ENCODE results near the gene FAM3C. TPM values are rescaled to one million over a fixed set of nuclear protein-coding genes. Genes with fewer than 3 reads are reported as not detected.

Gene FAM3C
- total RNA-seq, 1 donor from 2014 or later: 89.7 TPM

DNA sequence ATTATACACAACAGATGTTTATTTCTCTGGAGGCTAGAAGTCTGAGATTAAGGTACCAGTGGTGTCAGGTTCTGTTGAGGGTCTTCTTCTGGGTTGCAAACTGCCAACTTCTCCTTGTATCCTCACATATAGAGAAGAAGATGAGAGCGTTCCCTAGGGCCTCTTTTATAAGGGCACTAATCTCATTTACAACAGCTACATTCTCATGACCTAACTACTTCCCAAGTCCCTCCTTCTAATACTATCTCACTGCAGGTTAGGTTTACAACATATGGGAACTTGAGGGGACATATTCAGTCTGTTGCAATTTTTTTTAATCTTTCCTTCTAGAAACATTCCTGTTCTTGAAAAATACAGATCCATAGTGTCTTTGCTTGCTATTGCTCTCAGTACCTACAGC, 18.3 kb upstream of the FAM3C start:
- Histone ChIP-seq H3K27me3 (ENCODE audit: control insufficient read depth, insufficient read depth, low read length) (no peaks in the 10 kb centered on the region), H3K4me3 (ENCODE audit: low read depth, low read length) (no peak overlapping the region), H3K36me3 (ENCODE audit: control insufficient read depth, insufficient read depth, low read length) (no peaks in the 10 kb centered on the region)
- TF ChIP-seq, protein P1, sequence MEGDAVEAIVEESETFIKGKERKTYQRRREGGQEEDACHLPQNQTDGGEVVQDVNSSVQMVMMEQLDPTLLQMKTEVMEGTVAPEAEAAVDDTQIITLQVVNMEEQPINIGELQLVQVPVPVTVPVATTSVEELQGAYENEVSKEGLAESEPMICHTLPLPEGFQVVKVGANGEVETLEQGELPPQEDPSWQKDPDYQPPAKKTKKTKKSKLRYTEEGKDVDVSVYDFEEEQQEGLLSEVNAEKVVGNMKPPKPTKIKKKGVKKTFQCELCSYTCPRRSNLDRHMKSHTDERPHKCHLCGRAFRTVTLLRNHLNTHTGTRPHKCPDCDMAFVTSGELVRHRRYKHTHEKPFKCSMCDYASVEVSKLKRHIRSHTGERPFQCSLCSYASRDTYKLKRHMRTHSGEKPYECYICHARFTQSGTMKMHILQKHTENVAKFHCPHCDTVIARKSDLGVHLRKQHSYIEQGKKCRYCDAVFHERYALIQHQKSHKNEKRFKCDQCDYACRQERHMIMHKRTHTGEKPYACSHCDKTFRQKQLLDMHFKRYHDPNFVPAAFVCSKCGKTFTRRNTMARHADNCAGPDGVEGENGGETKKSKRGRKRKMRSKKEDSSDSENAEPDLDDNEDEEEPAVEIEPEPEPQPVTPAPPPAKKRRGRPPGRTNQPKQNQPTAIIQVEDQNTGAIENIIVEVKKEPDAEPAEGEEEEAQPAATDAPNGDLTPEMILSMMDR (IDR thresholded peaks at IDR 0.05; ENCODE audit: insufficient read depth, low read length, poor library complexity, severe bottlenecking): no peak
- no peak for DNase-seq (ENCODE audit: low read depth)

DNA sequence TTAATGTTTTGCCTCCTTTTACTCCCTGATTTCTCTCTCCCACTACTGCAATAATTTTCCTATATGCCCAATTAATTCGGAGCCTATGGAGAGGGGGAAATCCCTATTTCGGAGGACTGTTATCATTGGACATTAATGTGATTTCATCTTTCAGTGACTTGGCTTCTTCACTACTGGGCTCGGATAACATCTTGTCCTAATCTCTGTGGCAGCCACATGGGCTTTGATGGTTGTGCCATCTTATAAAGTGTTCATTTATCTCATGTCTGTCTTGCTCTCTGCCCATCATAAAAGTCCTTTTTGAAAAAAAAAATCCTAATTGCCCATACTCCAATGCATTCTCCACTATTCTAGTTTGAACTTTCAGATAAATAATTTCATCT, 15.5 kb upstream of the FAM3C start:
- DNase-seq (ENCODE audit: low read depth): no peak
- no peaks in the 10 kb centered on the region for H3K27me3 ChIP-seq (ENCODE audit: control insufficient read depth, insufficient read depth, low read length)
- TF ChIP-seq, protein P1 (IDR thresholded peaks at IDR 0.05; ENCODE audit: insufficient read depth, low read length, poor library complexity, severe bottlenecking): no peak

DNA sequence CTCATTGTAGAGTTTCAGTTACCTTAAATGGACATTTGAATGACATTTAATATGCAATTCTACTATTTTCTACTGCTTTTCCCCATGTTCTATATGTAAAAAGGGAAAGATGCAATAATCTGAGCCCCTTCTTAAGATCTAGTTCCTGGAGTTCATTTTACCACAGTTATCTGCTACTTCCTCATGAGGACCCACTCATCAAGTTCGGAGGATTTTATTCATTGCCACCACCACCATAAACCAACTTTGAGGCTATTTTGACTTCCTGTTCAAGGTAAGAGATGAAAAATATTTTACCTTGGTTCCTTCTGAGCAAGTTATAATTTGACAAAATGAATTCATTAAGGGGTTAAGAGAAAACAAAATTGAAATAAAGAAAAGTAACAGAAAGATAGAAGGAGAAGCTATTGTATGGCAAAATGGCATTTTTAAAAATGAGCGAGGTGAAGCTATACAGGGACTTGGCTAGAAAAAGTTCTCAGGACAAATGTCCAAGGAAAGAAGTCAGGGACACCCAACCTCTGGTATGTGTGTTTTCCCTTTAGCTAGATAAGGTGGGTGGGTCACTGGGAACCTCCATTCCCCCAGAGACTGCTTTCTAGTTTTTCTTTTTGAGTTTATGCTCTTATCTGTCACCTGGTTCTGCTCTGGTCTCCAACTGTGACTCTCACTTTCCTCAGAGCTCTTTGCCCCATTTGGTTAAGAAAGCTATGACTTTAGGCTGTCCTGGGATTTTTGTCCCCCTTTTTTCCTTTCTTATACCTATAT, 14.9 kb upstream of the FAM3C start:
- TF ChIP-seq, protein P1 (IDR thresholded peaks at IDR 0.05; ENCODE audit: insufficient read depth, low read length, poor library complexity, severe bottlenecking): no peak
- no peaks in the 10 kb centered on the region for H3K36me3 ChIP-seq (ENCODE audit: control insufficient read depth, insufficient read depth, low read length)
- no peak overlapping the region for H3K4me3 ChIP-seq (ENCODE audit: low read depth, low read length)
- H3K27me3 ChIP-seq (ENCODE audit: control insufficient read depth, insufficient read depth, low read length): no peaks in the 10 kb centered on the region
- DNase-seq (ENCODE audit: low read depth): no peak

More for the DNA sequence above, 15.5 kb upstream of the FAM3C start:
- Histone ChIP-seq H3K4me3 (ENCODE audit: low read depth, low read length) (no peak overlapping the region), H3K36me3 (ENCODE audit: control insufficient read depth, insufficient read depth, low read length) (no peaks in the 10 kb centered on the region)

GRCh38 chr7:121406944-121407343, 10.8 kb upstream of the FAM3C start:
- Histone ChIP-seq H3K4me3 (ENCODE audit: low read depth, low read length) (no peak overlapping the region), H3K36me3 (ENCODE audit: control insufficient read depth, insufficient read depth, low read length) (no peaks in the 10 kb centered on the region), H3K27me3 (ENCODE audit: control insufficient read depth, insufficient read depth, low read length) (no peaks in the 10 kb centered on the region)
- DNase-seq (ENCODE audit: low read depth): no peak
- TF ChIP-seq, protein P1 (IDR thresholded peaks at IDR 0.05; ENCODE audit: insufficient read depth, low read length, poor library complexity, severe bottlenecking): no peak

DNA sequence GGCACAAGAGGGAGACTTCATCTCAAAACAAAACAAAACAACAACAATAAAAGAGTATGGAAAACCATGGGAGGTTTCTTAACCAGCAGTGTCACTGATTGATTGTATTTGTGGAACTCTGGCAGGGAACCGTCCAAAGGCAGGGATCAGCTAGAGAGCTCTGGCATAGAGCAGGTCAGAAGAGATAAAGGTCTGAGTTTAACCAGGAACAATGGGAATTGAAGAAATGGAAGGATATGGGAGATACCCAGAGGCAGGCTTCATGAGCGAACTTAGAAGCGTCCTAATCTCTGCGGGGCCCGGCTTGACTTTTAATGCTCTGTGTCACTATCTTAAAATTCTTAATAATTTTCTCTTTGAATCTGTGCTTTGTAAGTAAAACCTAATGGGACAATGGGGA, 10.4 kb upstream of the FAM3C start:
- no peak for DNase-seq (ENCODE audit: low read depth)
- no peaks in the 10 kb centered on the region for H3K27me3 ChIP-seq (ENCODE audit: control insufficient read depth, insufficient read depth, low read length)
- H3K36me3 ChIP-seq (ENCODE audit: control insufficient read depth, insufficient read depth, low read length): no peaks in the 10 kb centered on the region
- TF ChIP-seq, protein P1 (IDR thresholded peaks at IDR 0.05; ENCODE audit: insufficient read depth, low read length, poor library complexity, severe bottlenecking): no peak
- no peak overlapping the region for H3K4me3 ChIP-seq (ENCODE audit: low read depth, low read length)

DNA sequence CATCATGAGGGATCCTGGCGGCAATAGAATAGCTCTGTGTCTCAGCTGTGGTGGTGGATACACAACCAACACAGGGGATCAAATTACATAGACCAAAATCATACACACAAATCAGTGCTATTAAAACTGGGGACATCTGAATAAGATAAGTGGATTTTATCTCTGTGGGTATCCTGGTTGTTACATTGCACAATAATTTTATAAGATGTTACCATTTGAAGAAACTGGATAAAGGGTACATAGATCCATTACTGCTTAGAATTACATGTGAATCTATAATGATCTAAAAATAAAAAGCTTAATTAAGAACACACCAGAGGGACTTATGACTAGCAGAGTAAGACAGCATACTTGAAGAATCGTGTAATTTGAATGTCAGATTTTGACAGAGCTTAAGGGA, 8.2 kb upstream of the FAM3C start:
- no peak overlapping the region for H3K4me3 ChIP-seq (ENCODE audit: low read depth, low read length)
- H3K36me3 ChIP-seq (ENCODE audit: control insufficient read depth, insufficient read depth, low read length): no peaks in the 10 kb centered on the region
- no peak for DNase-seq (ENCODE audit: low read depth)
- no peaks in the 10 kb centered on the region for H3K27me3 ChIP-seq (ENCODE audit: control insufficient read depth, insufficient read depth, low read length)
- TF ChIP-seq, protein P1 (IDR thresholded peaks at IDR 0.05; ENCODE audit: insufficient read depth, low read length, poor library complexity, severe bottlenecking): no peak
